UCSD-AML1 (cell line): ENCODE data around the gene HEY2.
"Not testable (repeated sequence)": the region's sequence is repeated elsewhere in the genome, so short reads cannot be mapped to it uniquely, and the experiment has no call there.

Source experiments
- DNase-seq: peaks from one replicate; lab custom pipeline; 2025; ENCODE audit not compliant: unreplicated experiment; lab: John Stamatoyannopoulos, UW

HEY2 gene

DNA sequence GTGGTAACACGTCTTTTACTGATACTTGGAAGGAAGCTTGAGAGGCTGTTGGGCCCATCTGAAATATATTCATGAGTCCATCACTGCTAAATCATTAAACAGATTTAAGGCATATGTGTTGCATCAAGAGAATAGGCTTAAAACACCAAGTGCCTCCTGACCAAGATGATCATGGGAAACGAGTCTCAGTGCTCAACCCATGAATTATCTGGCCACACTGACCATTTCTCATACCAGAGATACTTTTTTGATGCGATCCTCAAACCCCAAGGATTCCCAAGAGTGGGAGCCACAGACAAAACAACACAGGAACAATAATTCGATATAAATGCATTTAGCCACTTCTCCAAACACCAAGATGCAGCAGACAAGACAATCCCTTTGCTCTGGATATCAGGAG is 17.2 kb downstream of the HEY2 start:
- no peak for DNase-seq

DNA sequence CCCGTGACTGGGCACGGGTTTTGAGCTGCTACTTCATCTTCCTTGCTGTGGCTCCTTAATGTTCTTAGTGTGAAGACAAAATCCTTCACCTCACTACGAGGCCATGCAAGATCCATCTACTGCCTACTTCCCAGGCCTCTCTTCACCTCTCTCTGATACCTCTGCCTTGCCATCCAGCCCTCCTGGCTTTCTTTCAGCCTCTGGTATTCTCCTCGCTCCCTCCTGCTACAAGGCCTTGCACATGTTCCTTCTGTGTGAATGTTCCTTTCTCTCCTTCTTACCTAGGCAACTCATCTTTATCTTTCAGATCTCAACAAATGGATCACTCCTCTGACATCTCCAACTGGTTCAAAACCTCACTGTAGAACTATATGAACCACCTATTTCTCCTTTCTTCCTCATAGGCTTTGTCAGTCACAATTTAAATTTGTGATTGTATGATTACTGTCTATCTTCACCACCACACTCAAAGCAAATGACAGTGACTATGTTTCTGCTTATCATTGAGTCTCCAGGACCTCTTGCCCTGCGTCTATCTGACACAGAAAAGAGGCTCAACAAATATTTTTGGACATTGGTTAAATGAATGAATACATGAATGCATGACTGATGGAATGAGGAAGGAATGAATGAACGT is 19.8 kb downstream of the HEY2 start:
- no peak for DNase-seq

- DNase-seq = no peak
Observed at GRCh38 chr6:125773387-125774341, 24.2 kb downstream of the HEY2 start.

DNA sequence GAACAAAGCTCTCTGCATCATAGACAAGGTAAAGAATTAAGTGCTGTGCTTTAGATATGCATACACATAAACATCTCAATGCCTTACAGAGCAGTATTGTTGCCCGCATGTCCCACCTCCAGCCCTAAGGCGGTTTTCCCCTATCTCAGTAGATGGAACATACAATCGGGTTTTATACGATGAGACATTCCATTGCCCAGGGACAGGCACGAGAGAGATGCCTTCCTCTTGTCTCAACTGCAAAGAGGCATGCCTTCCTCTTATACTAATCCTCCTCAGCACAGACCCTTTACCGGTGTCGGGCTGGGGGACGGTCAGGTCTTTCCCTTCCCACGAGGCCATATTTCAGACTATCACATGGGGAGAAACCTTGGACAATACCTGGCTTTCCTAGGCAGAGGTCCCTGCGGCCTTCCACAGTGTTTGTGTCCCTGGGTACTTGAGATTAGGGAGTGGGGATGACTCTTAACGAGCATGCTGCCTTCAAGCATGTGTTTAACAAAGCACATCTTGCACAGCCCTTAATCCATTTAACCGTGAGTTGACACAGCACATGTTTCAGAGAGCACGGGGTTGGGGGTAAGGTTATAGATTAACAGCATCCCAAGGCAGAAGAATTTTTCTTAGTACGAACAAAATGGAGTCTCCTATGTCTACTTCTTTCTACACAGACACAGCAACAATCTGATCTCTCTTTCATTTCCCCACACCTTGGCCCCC is 26.8 kb downstream of the HEY2 start:
- DNase-seq = not testable (repeated sequence)

- DNase-seq = peak; percentile 86
Observed at GRCh38 chr6:125779924-125780539, 30.6 kb downstream of the HEY2 start.

DNA sequence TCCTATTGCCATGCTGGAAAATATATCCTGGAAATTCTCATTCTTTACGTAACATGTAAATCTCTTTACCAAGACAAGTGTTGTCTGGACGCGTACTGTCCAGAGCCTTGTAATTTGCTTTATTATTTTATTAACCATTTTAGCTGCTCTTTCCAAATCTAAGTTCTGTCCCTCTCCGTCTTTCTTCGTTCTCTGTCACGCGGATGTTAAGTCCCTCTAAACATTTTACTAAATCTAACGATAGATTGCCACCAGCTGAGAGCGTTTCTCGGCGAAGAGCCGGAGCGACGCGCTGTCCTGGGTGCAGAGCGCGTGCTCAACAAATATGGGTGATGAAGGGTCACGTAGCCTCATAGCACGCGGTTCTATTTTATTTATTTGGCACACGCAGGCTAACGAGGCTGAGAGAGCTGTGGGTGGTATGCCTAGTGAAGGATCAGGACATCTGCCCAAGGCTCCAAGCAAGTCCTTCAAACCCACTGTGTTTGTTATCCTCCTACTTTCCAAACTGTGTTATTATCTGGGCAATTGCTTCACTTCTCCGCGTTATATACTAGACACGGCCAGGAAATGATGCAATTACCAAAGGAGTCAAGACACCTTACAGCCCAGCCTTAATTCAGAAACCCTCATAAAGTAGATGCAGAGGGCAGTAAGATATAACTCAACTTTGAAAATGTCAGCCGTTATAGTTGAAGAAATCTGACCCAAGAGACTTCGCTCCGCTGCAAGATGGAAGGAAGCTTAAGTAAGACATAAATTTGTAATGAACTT is 31.3 kb downstream of the HEY2 start:
- DNase-seq = peak; percentile 68

GRCh38 chr6:125781314-125781868 is 32.0 kb downstream of the HEY2 start:
- DNase-seq = no peak

- DNase-seq = no peak
Observed at GRCh38 chr6:125784365-125784764, 34.9 kb downstream of the HEY2 start.

DNA sequence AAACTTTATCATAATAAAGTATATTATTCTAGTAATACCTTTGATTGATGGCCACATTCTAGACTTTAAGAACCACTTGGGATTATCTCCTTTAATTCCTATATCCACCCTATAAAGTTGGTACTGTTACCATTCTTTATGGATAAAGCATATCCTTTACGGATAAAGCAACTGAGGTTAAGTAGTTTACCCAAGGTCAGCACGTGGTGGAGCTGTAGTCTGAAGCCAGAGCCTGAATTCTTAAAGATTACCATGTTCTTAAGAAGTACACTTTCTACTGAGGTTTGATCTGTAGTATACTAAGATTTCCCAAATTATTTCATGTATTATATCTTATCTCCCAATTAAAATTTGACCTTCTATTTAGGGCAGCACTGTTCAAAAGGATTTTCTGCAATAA is 38.4 kb downstream of the HEY2 start:
- DNase-seq = no peak

GRCh38 chr6:125789167-125789566 is 39.7 kb downstream of the HEY2 start:
- peak; percentile 10 for DNase-seq

- peak; percentile 67 for DNase-seq
Observed at GRCh38 chr6:125789576-125790357, 40.3 kb downstream of the HEY2 start.

GRCh38 chr6:125790358-125791150 is 41.1 kb downstream of the HEY2 start, which contains the start of gene NCOA7:
TSS of gene NCOA7 (plus strand) at chr6:125790960. CDS start at chr6:125815355, 24,395 bp downstream.
- peak; percentile 79 for DNase-seq

DNA sequence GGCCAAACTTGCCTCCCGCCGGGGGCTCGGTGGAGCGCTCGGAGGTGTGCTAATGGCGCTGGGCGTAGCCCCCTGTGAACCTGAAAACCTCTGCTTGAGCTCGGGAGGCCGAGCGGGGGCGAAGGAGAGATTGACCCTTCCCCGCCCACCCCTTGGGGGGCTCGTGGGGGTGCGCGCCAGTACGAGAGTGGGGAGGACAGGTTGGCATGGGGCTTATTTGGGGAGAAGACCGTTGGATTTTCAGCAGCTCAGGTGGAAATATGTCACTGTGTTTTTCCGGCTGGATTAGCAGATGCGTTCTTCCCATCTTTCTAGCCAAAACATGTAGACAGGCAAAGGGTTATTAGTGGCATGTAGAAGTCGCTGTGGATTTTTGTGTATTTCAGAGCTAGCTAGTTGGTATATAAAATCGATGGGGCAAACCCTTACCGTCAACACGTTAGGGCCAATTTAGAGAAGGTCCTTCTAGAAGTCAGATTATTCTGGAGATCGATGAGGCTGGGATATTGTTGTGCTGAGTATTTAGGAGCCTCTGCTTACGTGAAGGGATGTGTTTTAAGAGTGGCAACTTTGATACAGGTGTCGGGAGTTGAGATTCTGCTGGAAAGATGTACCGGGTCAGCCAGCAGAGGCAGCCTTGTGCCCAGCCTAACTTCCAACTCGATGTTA is 41.9 kb downstream of the HEY2 start:
- peak; percentile 30 for DNase-seq

DNA sequence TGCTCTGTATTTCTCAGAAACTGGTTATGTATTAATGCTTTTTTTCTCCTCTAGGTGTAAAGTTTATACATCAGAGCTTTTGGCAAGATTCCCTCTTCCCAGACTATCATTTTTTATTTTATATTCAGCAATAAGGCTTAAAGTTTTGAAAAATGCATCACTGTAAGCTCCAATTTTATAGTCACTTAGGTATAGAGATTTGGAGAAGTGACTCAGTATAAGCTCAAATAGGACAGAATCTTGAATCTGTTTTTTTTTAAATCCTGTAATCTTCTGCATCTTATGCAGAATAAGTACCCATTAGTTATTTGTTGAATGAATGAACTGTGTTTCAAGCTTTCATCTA is 42.4 kb downstream of the HEY2 start:
- no peak for DNase-seq

GRCh38 chr6:125792172-125792571 is 42.7 kb downstream of the HEY2 start:
- no peak for DNase-seq

DNA sequence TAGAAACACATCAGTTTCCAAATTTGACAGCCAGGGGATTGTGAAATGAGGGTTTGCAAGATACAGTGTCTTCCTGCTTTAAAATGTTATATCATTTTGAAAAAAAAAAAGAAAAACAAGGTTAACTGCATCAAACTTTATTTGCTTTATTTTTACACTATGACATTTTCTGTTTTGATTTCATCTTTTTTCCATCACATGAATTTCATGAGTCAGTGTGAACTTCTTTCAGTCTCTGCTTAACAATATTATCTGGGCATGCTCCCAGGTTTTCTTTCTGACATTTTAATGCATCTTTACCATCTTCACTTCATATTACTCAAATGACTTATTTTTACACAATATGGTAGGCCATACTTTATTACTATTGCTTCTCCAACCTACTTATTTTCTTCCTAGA is 43.2 kb downstream of the HEY2 start:
- no peak for DNase-seq

- no peak for DNase-seq
Observed at GRCh38 chr6:125793280-125793679, 43.8 kb downstream of the HEY2 start.

- no peak for DNase-seq
Observed at GRCh38 chr6:125793863-125794262, 44.4 kb downstream of the HEY2 start.
